ENCODE data around the gene CASP10. TPM values are rescaled to one million over a fixed set of nuclear protein-coding genes. Genes with fewer than 3 reads are reported as not detected.
A peak's percentile ranks its signal among the peaks of the same experiment; 100 is the strongest.

The CASP10 gene
- total RNA-seq, 3 donors from 2014 or later: 3.4 to 4.8 (median 4.4) TPM

- no peak overlapping the region for H3K4me3 Mint-ChIP-seq
- H3K9me3 Mint-ChIP-seq: no peaks in the 10 kb centered on the region
- H3K27me3 Mint-ChIP-seq (ENCODE audit: low read depth): no peaks in the 10 kb centered on the region
- DNase-seq (no peak), ATAC-seq (no peak)
- H3K4me1 Mint-ChIP-seq (ENCODE audit: low read depth): peaks cover 46% of the 10 kb centered on the region
- peaks cover 44% of the 10 kb centered on the region for H3K36me3 Mint-ChIP-seq (ENCODE audit: insufficient read depth)
Observed at GRCh38 chr2:201197781-201198180, 14.8 kb downstream of the CASP10 start.

GRCh38 chr2:201199847-201200246, 16.9 kb downstream of the CASP10 start:
- Mint-ChIP-seq H3K36me3 (ENCODE audit: insufficient read depth) (peaks cover 39% of the 10 kb centered on the region), H3K4me3 (no peak overlapping the region), H3K27me3 (ENCODE audit: low read depth) (no peaks in the 10 kb centered on the region), H3K9me3 (no peaks in the 10 kb centered on the region), H3K4me1 (ENCODE audit: low read depth) (peaks cover 33% of the 10 kb centered on the region)
- no peak for DNase-seq
- no peak for ATAC-seq

- Mint-ChIP-seq H3K9me3 (no peaks in the 10 kb centered on the region), H3K27me3 (ENCODE audit: low read depth) (no peaks in the 10 kb centered on the region), H3K4me3 (no peak overlapping the region), H3K4me1 (ENCODE audit: low read depth) (peaks cover 35% of the 10 kb centered on the region), H3K36me3 (ENCODE audit: insufficient read depth) (peaks cover 39% of the 10 kb centered on the region)
- DNase-seq: no peak
- no peak for ATAC-seq
Observed at GRCh38 chr2:201200345-201200744, 17.4 kb downstream of the CASP10 start.

- H3K27me3 Mint-ChIP-seq (ENCODE audit: low read depth): no peaks in the 10 kb centered on the region
- H3K9me3 Mint-ChIP-seq: no peaks in the 10 kb centered on the region
- DNase-seq (no peak), ATAC-seq (no peak)
- peaks cover 32% of the 10 kb centered on the region for H3K4me1 Mint-ChIP-seq (ENCODE audit: low read depth)
- peaks cover 30% of the 10 kb centered on the region for H3K36me3 Mint-ChIP-seq (ENCODE audit: insufficient read depth)
- no peak overlapping the region for H3K4me3 Mint-ChIP-seq
Observed at GRCh38 chr2:201201371-201201770, 18.4 kb downstream of the CASP10 start.

GRCh38 chr2:201203916-201204654, 21.1 kb downstream of the CASP10 start:
- Mint-ChIP-seq H3K9me3 (no peaks in the 10 kb centered on the region), H3K36me3 (ENCODE audit: insufficient read depth) (peaks cover 28% of the 10 kb centered on the region), H3K4me3 (no peak overlapping the region), H3K27me3 (ENCODE audit: low read depth) (no peaks in the 10 kb centered on the region), H3K4me1 (ENCODE audit: low read depth) (peaks cover 27% of the 10 kb centered on the region)
- ATAC-seq (no peak), DNase-seq (no peak)

GRCh38 chr2:201204655-201205514, 21.9 kb downstream of the CASP10 start:
- H3K4me1 Mint-ChIP-seq (ENCODE audit: low read depth): peaks cover 32% of the 10 kb centered on the region
- H3K27me3 Mint-ChIP-seq (ENCODE audit: low read depth): no peaks in the 10 kb centered on the region
- DNase-seq (no peak), ATAC-seq (no peak)
- H3K9me3 Mint-ChIP-seq: no peaks in the 10 kb centered on the region
- no peak overlapping the region for H3K4me3 Mint-ChIP-seq
- H3K36me3 Mint-ChIP-seq (ENCODE audit: insufficient read depth): peaks cover 34% of the 10 kb centered on the region

GRCh38 chr2:201205515-201205849, 22.5 kb downstream of the CASP10 start:
- DNase-seq (no peak), ATAC-seq (no peak)
- Mint-ChIP-seq H3K4me3 (no peak overlapping the region), H3K9me3 (no peaks in the 10 kb centered on the region), H3K27me3 (ENCODE audit: low read depth) (no peaks in the 10 kb centered on the region), H3K36me3 (ENCODE audit: insufficient read depth) (peaks cover 32% of the 10 kb centered on the region), H3K4me1 (ENCODE audit: low read depth) (peaks cover 32% of the 10 kb centered on the region)

GRCh38 chr2:201208563-201209252, 25.8 kb downstream of the CASP10 start:
- H3K4me1 Mint-ChIP-seq (ENCODE audit: low read depth): peaks cover 33% of the 10 kb centered on the region
- no peaks in the 10 kb centered on the region for H3K27me3 Mint-ChIP-seq (ENCODE audit: low read depth)
- DNase-seq (no peak), ATAC-seq (no peak)
- H3K9me3 Mint-ChIP-seq: no peaks in the 10 kb centered on the region
- peaks cover 31% of the 10 kb centered on the region for H3K36me3 Mint-ChIP-seq (ENCODE audit: insufficient read depth)
- no peak overlapping the region for H3K4me3 Mint-ChIP-seq

GRCh38 chr2:201215963-201216362, 33.0 kb downstream of the CASP10 start:
- H3K27me3 Mint-ChIP-seq (ENCODE audit: low read depth): no peaks in the 10 kb centered on the region
- peaks cover 29% of the 10 kb centered on the region for H3K4me1 Mint-ChIP-seq (ENCODE audit: low read depth)

GRCh38 chr2:201216918-201217317, 34.0 kb downstream of the CASP10 start:
- H3K4me3 Mint-ChIP-seq: no peak overlapping the region
- no peaks in the 10 kb centered on the region for H3K27me3 Mint-ChIP-seq (ENCODE audit: low read depth)
- DNase-seq (no peak), ATAC-seq (no peak)
- H3K4me1 Mint-ChIP-seq (ENCODE audit: low read depth): peaks cover 31% of the 10 kb centered on the region
- no peaks in the 10 kb centered on the region for H3K9me3 Mint-ChIP-seq
- H3K36me3 Mint-ChIP-seq (ENCODE audit: insufficient read depth): peaks cover 18% of the 10 kb centered on the region

More at GRCh38 chr2:201215963-201216362, 33.0 kb downstream of the CASP10 start:
- no peak overlapping the region for H3K4me3 Mint-ChIP-seq
- DNase-seq (no peak), ATAC-seq (no peak)
- H3K36me3 Mint-ChIP-seq (ENCODE audit: insufficient read depth): peaks cover 21% of the 10 kb centered on the region
- no peaks in the 10 kb centered on the region for H3K9me3 Mint-ChIP-seq

- Mint-ChIP-seq H3K36me3 (ENCODE audit: insufficient read depth) (peaks cover 18% of the 10 kb centered on the region), H3K4me1 (ENCODE audit: low read depth) (peaks cover 41% of the 10 kb centered on the region), H3K9me3 (no peaks in the 10 kb centered on the region), H3K27me3 (ENCODE audit: low read depth) (no peaks in the 10 kb centered on the region), H3K4me3 (no peak overlapping the region)
- DNase-seq (no peak), ATAC-seq (no peak)
Observed at GRCh38 chr2:201218780-201219179, 35.8 kb downstream of the CASP10 start.

GRCh38 chr2:201219328-201220096, 36.6 kb downstream of the CASP10 start:
- ATAC-seq (no peak), DNase-seq (no peak)
- no peaks in the 10 kb centered on the region for H3K27me3 Mint-ChIP-seq (ENCODE audit: low read depth)
- no peak overlapping the region for H3K4me3 Mint-ChIP-seq
- H3K4me1 Mint-ChIP-seq (ENCODE audit: low read depth): peaks cover 42% of the 10 kb centered on the region
- no peaks in the 10 kb centered on the region for H3K9me3 Mint-ChIP-seq
- peaks cover 18% of the 10 kb centered on the region for H3K36me3 Mint-ChIP-seq (ENCODE audit: insufficient read depth)

- Mint-ChIP-seq H3K27me3 (ENCODE audit: low read depth) (no peaks in the 10 kb centered on the region), H3K4me3 (no peak overlapping the region), H3K4me1 (ENCODE audit: low read depth) (peaks cover 45% of the 10 kb centered on the region), H3K36me3 (ENCODE audit: insufficient read depth) (peaks cover 17% of the 10 kb centered on the region), H3K9me3 (no peaks in the 10 kb centered on the region)
- no peak for ATAC-seq
- DNase-seq: peak; percentile 23
Observed at GRCh38 chr2:201220102-201220570, 37.2 kb downstream of the CASP10 start.

Data from activated T-cell treated with anti-CD3 and anti-CD28 coated beads, Interleukin-2, amount 50 U/mL, for 4 hours (primary cell).